Activated CD8-positive, alpha-beta T cell treated with anti-CD3 and anti-CD28 coated beads, Interleukin-2, amount 10 ng/mL, durations not matched to agents 7 days and 5 days (primary cell): ENCODE results near the gene OR6C6. TPM values are rescaled to one million over a fixed set of nuclear protein-coding genes. Genes with fewer than 3 reads are reported as not detected.

Experiments
- ATAC-seq: fragments of 150-1000 bp; cut with Tn5 transposase; one replicate; pipeline ENCODE4 v1.10.0; 2021; ENCODE audit warnings: moderate library complexity
- CTCF ChIA-PET: fragments of 350-600 bp; sonication (Branson Sonifier 250); formaldehyde crosslinking; loops from one replicate; lab custom pipeline; 2021; ENCODE audit warnings: antibody characterized with exemption; lab: Charles Lee
- POLR2A ChIA-PET: fragments of 350-600 bp; sonication (Branson Sonifier 250); formaldehyde crosslinking; loops from one replicate; lab custom pipeline; 2021; ENCODE audit warnings: antibody characterized with exemption; lab: Charles Lee
- DNase-seq: peaks from one replicate; pipeline ENCODE4 v3.0.0-alpha.2; 2020
- H3K27ac Mint-ChIP-seq: one replicate; pipeline ENCODE4 v1.8.0; 2021; ENCODE audit warnings: mild to moderate bottlenecking, mixed read lengths
- H3K27me3 Mint-ChIP-seq: one replicate; pipeline ENCODE4 v1.8.0; 2021; ENCODE audit warnings: low read depth, mixed read lengths
- H3K36me3 Mint-ChIP-seq: one replicate; pipeline ENCODE4 v1.8.0; 2021; ENCODE audit warnings: low read depth, mixed read lengths
- H3K4me1 Mint-ChIP-seq: one replicate; pipeline ENCODE4 v1.8.0; 2021; ENCODE audit warnings: low read depth, mixed read lengths
- H3K4me3 Mint-ChIP-seq: one replicate; pipeline ENCODE4 v1.8.0; 2021; ENCODE audit warnings: mild to moderate bottlenecking, mixed read lengths
- H3K9me3 Mint-ChIP-seq: one replicate; pipeline ENCODE4 v1.8.0; 2022; ENCODE audit warnings: mixed read lengths; ENCODE audit not compliant: insufficient read depth
- total RNA-seq, 2 experiments: library from RNA; stranded (reverse); gene quantifications; one replicate each; pipeline ENCODE4 v1.2.3, GENCODE V29; 2021

The OR6C6 gene
- total RNA-seq, 2 experiments from 2014 or later = not detected

GRCh38 chr12:55244309-55244708 is 52.1 kb downstream of the OR6C6 start, which contains the start of gene OR6C74:
OR6C74 (plus strand) TSS chr12:55244609; CDS start chr12:55247288, 2,679 bp downstream.
- Mint-ChIP-seq H3K36me3 (no peaks in the 10 kb centered on the region), H3K4me3 (no peak within 1 kb of the TSS), H3K27ac (no peak within 1 kb of the TSS), H3K27me3 (peaks cover 9% of the 10 kb centered on the region), H3K4me1 (no peaks in the 10 kb centered on the region), H3K9me3 (no peaks in the 10 kb centered on the region)
- ChIA-PET CTCF (no interaction called here), POLR2A (no interaction called here)
- DNase-seq = no peak
- no peak for ATAC-seq

Other genes starting within 250 kb of the OR6C6 start
- not detected for gene OR9K2, start 170.2 kb downstream of the OR6C6 start, total RNA-seq
- not detected for gene OR10A7, start 75.5 kb downstream of the OR6C6 start, total RNA-seq
- not detected for gene OR6C74, start 52.0 kb downstream of the OR6C6 start, total RNA-seq
- gene OR6C1, start 17.8 kb upstream of the OR6C6 start, total RNA-seq = not detected
- gene OR6C3, start 34.2 kb upstream of the OR6C6 start, total RNA-seq = not detected
- gene OR6C75, start 66.4 kb upstream of the OR6C6 start, total RNA-seq = not detected
- not detected for gene OR6C65, start 104.0 kb upstream of the OR6C6 start, total RNA-seq
- gene OR6C76, start 129.7 kb upstream of the OR6C6 start, total RNA-seq = not detected
- gene OR6C2, start 147.5 kb upstream of the OR6C6 start, total RNA-seq = not detected
- gene OR6C70, start 173.6 kb upstream of the OR6C6 start, total RNA-seq = not detected
- not detected for gene OR6C68, start 195.8 kb upstream of the OR6C6 start, total RNA-seq